HepG2 (cell line): ENCODE data around the gene ADGRG6. TPM values are rescaled to one million over a fixed set of nuclear protein-coding genes. Genes with fewer than 3 reads are reported as not detected.

ENCODE experiments used
- ATAC-seq: fragments of 200-7000 bp; cut with Tn5 transposase; 3 replicates; pipeline ENCODE4 v1.9.1; 2020; ENCODE audit warnings: mild to moderate bottlenecking, moderate library complexity
- BruUV-seq: library from RNA; stranded (reverse); fragments of 400-500 nt; replicated peaks from 2 replicates; lab custom pipeline; 2021; lab: Mats Ljungman, UMichigan
- CTCF ChIA-PET: fragments of 300-600 bp; formaldehyde crosslinking; extraction: SDS; loops from one replicate; lab custom pipeline; 2021; ENCODE audit warnings: low total read pairs, inconsistent platforms, low intra/inter-chr PET ratio; lab: Yijun Ruan, JAX
- POLR2A ChIA-PET: fragments of 350-600 bp; sonication (Branson Sonifier 250); formaldehyde crosslinking; loops from one replicate; lab custom pipeline; 2020; ENCODE audit warnings: antibody characterized with exemption, inconsistent platforms; lab: Yijun Ruan, JAX
- DNase-seq: peaks from one replicate; pipeline ENCODE4 v3.0.0-alpha.2; 2015; ENCODE audit warnings: low spot score
- FAIRE-seq: peaks from 3 replicates; lab custom pipeline; 2011; peaks lifted over from hg19 to GRCh38; lab: Jason Lieb, UNC
- H2AFZ ChIP-seq: one replicate; pipeline ENCODE4 v1.6.1; 2011; ENCODE audit warnings: low read length, inconsistent platforms
- H3K27ac ChIP-seq: fragments of 300-600 bp; 3 replicates; pipeline ENCODE4 v1.8.0; 2011; ENCODE audit warnings: mixed run types, mild to moderate bottlenecking, mixed read lengths, low read length, inconsistent platforms; ENCODE audit not compliant: insufficient read depth; ENCODE audit errors: extremely low read length
- H3K27me3 ChIP-seq, 2 experiments: fragments of 200-600 bp in 1 of 2; 2 replicates in 1 of 2; 3 replicates in 1 of 2; pipeline versions ENCODE4 v1.6.0 to v1.8.0; 2011; ENCODE audit warnings: low read length in 2 of 2, mild to moderate bottlenecking in 2 of 2, moderate library complexity in 2 of 2, inconsistent platforms in 1 of 2; ENCODE audit not compliant: insufficient read depth in 2 of 2, control insufficient read depth in 1 of 2
- H3K36me3 ChIP-seq, 2 experiments: fragments of 200-600 bp in 1 of 2; replicated peaks in 1 of 2; 2 replicates in 1 of 2; 3 replicates in 1 of 2; pipeline versions ENCODE4 v1.5.1 to v1.8.0; 2011; ENCODE audit warnings: low read length in 2 of 2, inconsistent platforms in 1 of 2; ENCODE audit not compliant: insufficient read depth in 2 of 2, control insufficient read depth in 1 of 2
- H3K4me1 ChIP-seq: 2 replicates; pipeline ENCODE4 v1.5.1; 2012; ENCODE audit warnings: low read length, inconsistent platforms; ENCODE audit not compliant: insufficient read depth
- H3K4me2 ChIP-seq: 2 replicates; pipeline ENCODE4 v1.6.0; 2011; ENCODE audit warnings: low read depth, low read length, inconsistent platforms
- H3K4me3 ChIP-seq, 3 experiments: fragments of 200-600 bp in 1 of 3; sonication (generic), shearing (Covaris generic) in 1 of 3; replicated peaks in 1 of 3; 2 replicates each; pipeline ENCODE4 v1.5.1; 2011 to 2016; ENCODE audit warnings: low read length in 3 of 3, inconsistent platforms in 2 of 3, low read depth in 2 of 3, mild to moderate bottlenecking in 2 of 3, control low read depth in 1 of 3, mixed read lengths in 1 of 3; ENCODE audit not compliant: insufficient read depth in 1 of 3
- H3K79me2 ChIP-seq: one replicate; pipeline ENCODE4 v1.6.1; 2011; ENCODE audit warnings: low read length, inconsistent platforms; ENCODE audit not compliant: insufficient read depth
- H3K9ac ChIP-seq: 2 replicates; pipeline ENCODE4 v1.6.0; 2011; ENCODE audit warnings: mild to moderate bottlenecking, low read depth, low read length, inconsistent platforms; ENCODE audit not compliant: insufficient read depth
- H3K9me3 ChIP-seq: 2 replicates; pipeline ENCODE4 v1.5.1; 2012; ENCODE audit warnings: mild to moderate bottlenecking, low read length
- H4K20me1 ChIP-seq: 2 replicates; pipeline ENCODE4 v1.6.0; 2011; ENCODE audit warnings: inconsistent platforms, mild to moderate bottlenecking, low read length, moderate library complexity; ENCODE audit not compliant: insufficient read depth
- ATF7 ChIP-seq, 2 experiments: fragments of 450-650 bp in 1 of 2; sonication (generic) in 1 of 2; formaldehyde crosslinking in 1 of 2; IDR thresholded peaks; 2 replicates each; pipeline versions ENCODE4 v1.4.0 to v1.6.1; 2016 to 2020; ENCODE audit warnings: antibody characterized with exemption in 1 of 2, mild to moderate bottlenecking in 1 of 2, missing genetic modification reagents in 1 of 2
- CREB1 ChIP-seq, 2 experiments: fragments of 450-650 bp in 1 of 2; IDR thresholded peaks; 2 replicates each; pipeline ENCODE4 v1.6.1; 2016 to 2017; ENCODE audit warnings: control low read depth in 1 of 2, mild to moderate bottlenecking in 1 of 2, missing compliant biosample characterization in 1 of 2, missing genetic modification characterization in 1 of 2
- FOXP1 ChIP-seq, 2 experiments: fragments of 450-650 bp in 1 of 2; IDR thresholded peaks; 2 replicates each; pipeline ENCODE4 v1.6.1; 2017 to 2018; ENCODE audit warnings: antibody characterized with exemption in 1 of 2
- HMG20A ChIP-seq: IDR thresholded peaks from 2 replicates; pipeline ENCODE4 v1.6.1; 2016; ENCODE audit warnings: borderline replicate concordance
- NAIF1 ChIP-seq: sonication (generic); formaldehyde crosslinking; IDR thresholded peaks from 2 replicates; pipeline ENCODE4 v1.5.0; 2020; ENCODE audit warnings: mild to moderate bottlenecking, missing genetic modification reagents, borderline replicate concordance
- SOX13 ChIP-seq, 3 experiments: fragments of 450-650 bp in 1 of 3; sonication (generic) in 1 of 3; formaldehyde crosslinking in 1 of 3; IDR thresholded peaks in 2 of 3; conservative IDR thresholded peaks in 1 of 3; 2 replicates each; pipeline versions ENCODE4 v1.5.0 to v1.6.1; 2016 to 2020; ENCODE audit warnings: antibody characterized with exemption in 1 of 3, mild to moderate bottlenecking in 1 of 3, missing compliant biosample characterization in 1 of 3, missing genetic modification reagents in 1 of 3, moderate library complexity in 1 of 3
- ZBTB8A ChIP-seq: sonication (generic); formaldehyde crosslinking; IDR thresholded peaks from 2 replicates; pipeline ENCODE4 v1.4.0; 2020; ENCODE audit warnings: mild to moderate bottlenecking, low read depth, missing genetic modification reagents, borderline replicate concordance
- ZNF264 ChIP-seq: sonication (generic); formaldehyde crosslinking; IDR thresholded peaks from 2 replicates; pipeline ENCODE4 v1.4.0; 2020; ENCODE audit warnings: missing genetic modification reagents
- ZSCAN20 ChIP-seq: sonication (generic); formaldehyde crosslinking; IDR thresholded peaks from 2 replicates; pipeline ENCODE4 v1.4.0; 2020; ENCODE audit warnings: missing genetic modification reagents, mild to moderate bottlenecking, borderline replicate concordance
- WGBS: methylation state at CpG from one replicate; pipeline ENCODE4 v1.1.6; 2017; ENCODE audit warnings: low lambda C conversion rate; 5-methylcytosine and 5-hydroxymethylcytosine counted together
- in situ Hi-C: cut with HindIII; loops from 2 replicates; pipeline ENCODE4 v1.10.0; 2017; ENCODE audit warnings: low pct_unique_long_range_greater_than_20kb; ENCODE audit not compliant: extremely low pct_ligation_motif_present
- intact Hi-C: fragments of 100-400 bp; cut with micrococcal nuclease; formaldehyde crosslinking; loops from one replicate; pipeline ENCODE4 v1.10.0; 2022; ENCODE audit not compliant: unreplicated experiment
- polyA plus RNA-seq, 8 experiments: library from polyadenylated mRNA; depleted of rRNA in 3 of 8; stranded (reverse) in 7 of 8; unstranded in 1 of 8; fragments of >200 nt; fragmentation: Illumina TruSeq in 4 of 8; extraction: Trizol in 4 of 8; gene quantifications; 2 replicates each; pipeline versions ENCODE4 v1.2.1 to v1.2.3, GENCODE V29; 2011 to 2016; ENCODE audit warnings: low read depth in 4 of 8, missing spikeins in 1 of 8, mixed read lengths in 1 of 8; ENCODE audit not compliant: insufficient read depth in 1 of 8
- total RNA-seq, 5 experiments: library from RNA; depleted of rRNA; stranded (reverse); fragments of >200 nt; fragmentation: Illumina TruSeq; extraction: Trizol; gene quantifications; 2 replicates each; pipeline ENCODE4 v1.2.3, GENCODE V29; 2016; ENCODE audit warnings: low read depth in 1 of 5
- TF ChIP-seq, protein P1 (sequence below): IDR thresholded peaks from 2 replicates; pipeline ENCODE4 v1.6.1; 2016
- TF ChIP-seq, protein P2 (sequence below): sonication (generic); formaldehyde crosslinking; IDR thresholded peaks from 2 replicates; pipeline ENCODE4 v1.5.0; 2020; ENCODE audit warnings: missing genetic modification reagents
- TF ChIP-seq, protein P3 (sequence below): IDR thresholded peaks from 2 replicates; pipeline ENCODE4 v1.4.0; 2020; ENCODE audit warnings: mild to moderate bottlenecking, missing genetic modification reagents
- TF ChIP-seq, protein P4 (sequence below): sonication (generic); formaldehyde crosslinking; IDR thresholded peaks from 2 replicates; pipeline ENCODE4 v1.4.0; 2020; ENCODE audit warnings: mild to moderate bottlenecking, low read depth, missing genetic modification reagents

Gene ADGRG6
- total and polyA plus RNA-seq, 2 of the 13 experiments (the other 11 are each of a cell fraction or from before 2014, with no cell fraction given) = 129 to 249 TPM

DNA sequence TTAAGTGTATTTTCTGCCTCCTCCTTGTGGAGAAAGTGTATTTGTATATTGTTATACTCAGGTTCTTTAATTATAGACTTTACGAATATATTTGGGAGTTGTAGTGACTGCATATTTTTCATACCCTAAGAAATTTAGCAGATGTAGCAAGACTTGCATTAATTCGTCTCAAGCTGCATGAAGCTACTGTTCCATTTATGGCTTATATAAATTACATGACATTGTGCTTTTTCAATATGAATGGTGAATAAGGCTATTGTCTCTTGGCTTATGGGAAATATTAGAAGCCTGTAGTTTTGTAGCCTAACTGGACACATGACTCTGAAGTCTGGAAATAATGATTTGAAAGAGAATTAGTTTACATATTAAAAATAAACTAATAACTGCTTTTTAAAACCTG, 2.4 kb downstream of the ADGRG6 start (continued):
- TF ChIP-seq, protein P1, sequence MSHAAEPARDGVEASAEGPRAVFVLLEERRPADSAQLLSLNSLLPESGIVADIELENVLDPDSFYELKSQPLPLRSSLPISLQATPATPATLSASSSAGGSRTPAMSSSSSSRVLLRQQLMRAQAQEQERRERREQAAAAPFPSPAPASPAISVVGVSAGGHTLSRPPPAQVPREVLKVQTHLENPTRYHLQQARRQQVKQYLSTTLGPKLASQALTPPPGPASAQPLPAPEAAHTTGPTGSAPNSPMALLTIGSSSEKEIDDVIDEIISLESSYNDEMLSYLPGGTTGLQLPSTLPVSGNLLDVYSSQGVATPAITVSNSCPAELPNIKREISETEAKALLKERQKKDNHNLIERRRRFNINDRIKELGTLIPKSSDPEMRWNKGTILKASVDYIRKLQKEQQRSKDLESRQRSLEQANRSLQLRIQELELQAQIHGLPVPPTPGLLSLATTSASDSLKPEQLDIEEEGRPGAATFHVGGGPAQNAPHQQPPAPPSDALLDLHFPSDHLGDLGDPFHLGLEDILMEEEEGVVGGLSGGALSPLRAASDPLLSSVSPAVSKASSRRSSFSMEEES = no peak
- no peak for TF ChIP-seq ZBTB8A (CRISPR knock-in tag)
- TF ChIP-seq SOX13 (IDR thresholded peaks at IDR 0.05) = no peak
- 0 out of 4 replicates have a peak, but pooled peaks of 1 of the 2 experiments have one; percentile 9 for TF ChIP-seq SOX13 (CRISPR knock-in tag; conservative IDR thresholded peaks at IDR 0.05 in 1 of 2, IDR thresholded peaks at IDR 0.05 in 1 of 2)

DNA sequence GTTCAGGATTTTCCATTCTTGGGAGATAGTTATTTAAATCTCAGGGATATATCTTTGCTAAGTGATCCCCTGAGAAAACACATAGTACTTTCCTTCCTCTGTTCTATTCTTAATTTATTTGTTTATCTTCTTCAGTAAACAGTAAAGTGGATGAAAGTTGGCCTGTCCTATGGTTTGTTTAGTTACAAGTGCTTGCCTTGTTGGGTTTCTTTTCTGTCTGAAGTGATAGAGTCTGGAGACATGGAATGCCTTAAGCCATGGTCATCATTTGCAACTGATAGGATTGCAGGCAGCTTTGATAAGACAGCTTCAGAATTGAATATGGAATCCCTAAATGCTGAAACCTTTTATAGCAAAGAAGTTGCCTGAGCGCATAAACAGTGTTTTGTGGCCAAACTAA, 4.9 kb downstream of the ADGRG6 start:
- POLR2A ChIA-PET = interaction anchor here (1.0 to 2.0 kb wide), 3 partner anchors 24 to 71 kb away, joined by 3 to 10 read pairs (median 5); no protein-coding TSS in a partner anchor
- in situ Hi-C loops (no loop called here), intact Hi-C loops (no loop called here)
- peak overlapping the region; percentile 38 to 95 (median 93); a peak in 5 of 6 replicates for H3K4me3 ChIP-seq
- no peak for ATAC-seq
- CTCF ChIA-PET = no interaction called here
- H3K9ac ChIP-seq = peak overlapping the region; percentile 37; the same call in 1 of the 2 replicates
- H2AFZ ChIP-seq = no peak overlapping the region
- peaks cover 99% of the 10 kb centered on the region for H3K79me2 ChIP-seq
- H3K36me3 ChIP-seq = peaks cover 6 to 23% of the 10 kb centered on the region in 2 experiments
- no peaks in the 10 kb centered on the region for H3K9me3 ChIP-seq
- peak overlapping the region; percentile 89 for H3K4me2 ChIP-seq
- no peak for FAIRE-seq
- no TSS peak for BruUV-seq
- H3K27me3 ChIP-seq = no peaks in the 10 kb centered on the region; a peak in 1 of 5 replicates
- 100% methylated on average over 1 of the region's 1 CpG for WGBS
- DNase-seq = peak; percentile 29
- peaks cover 25% of the 10 kb centered on the region for H4K20me1 ChIP-seq
- peak overlapping the region; percentile 18 for H3K27ac ChIP-seq
- H3K4me1 ChIP-seq = peaks cover 72% of the 10 kb centered on the region
- TF ChIP-seq ZNF264 (CRISPR knock-in tag) (no peak), ZSCAN20 (CRISPR knock-in tag) (no peak), NAIF1 (CRISPR knock-in tag) (no peak), HMG20A (peak; percentile 24; the same call in 1 of the 2 replicates), CREB1 (IDR thresholded peaks at IDR 0.05) (no peak), CREB1 (CRISPR knock-in tag; IDR thresholded peaks at IDR 0.05) (peak; percentile 21; the same call in 1 of the 2 replicates), ATF7 (IDR thresholded peaks at IDR 0.05) (no peak), ATF7 (CRISPR knock-in tag; IDR thresholded peaks at IDR 0.05) (no peak), FOXP1 (IDR thresholded peaks at IDR 0.05) (no peak), FOXP1 (CRISPR knock-in tag; IDR thresholded peaks at IDR 0.05) (peak; percentile 68)
- TF ChIP-seq, protein P2, sequence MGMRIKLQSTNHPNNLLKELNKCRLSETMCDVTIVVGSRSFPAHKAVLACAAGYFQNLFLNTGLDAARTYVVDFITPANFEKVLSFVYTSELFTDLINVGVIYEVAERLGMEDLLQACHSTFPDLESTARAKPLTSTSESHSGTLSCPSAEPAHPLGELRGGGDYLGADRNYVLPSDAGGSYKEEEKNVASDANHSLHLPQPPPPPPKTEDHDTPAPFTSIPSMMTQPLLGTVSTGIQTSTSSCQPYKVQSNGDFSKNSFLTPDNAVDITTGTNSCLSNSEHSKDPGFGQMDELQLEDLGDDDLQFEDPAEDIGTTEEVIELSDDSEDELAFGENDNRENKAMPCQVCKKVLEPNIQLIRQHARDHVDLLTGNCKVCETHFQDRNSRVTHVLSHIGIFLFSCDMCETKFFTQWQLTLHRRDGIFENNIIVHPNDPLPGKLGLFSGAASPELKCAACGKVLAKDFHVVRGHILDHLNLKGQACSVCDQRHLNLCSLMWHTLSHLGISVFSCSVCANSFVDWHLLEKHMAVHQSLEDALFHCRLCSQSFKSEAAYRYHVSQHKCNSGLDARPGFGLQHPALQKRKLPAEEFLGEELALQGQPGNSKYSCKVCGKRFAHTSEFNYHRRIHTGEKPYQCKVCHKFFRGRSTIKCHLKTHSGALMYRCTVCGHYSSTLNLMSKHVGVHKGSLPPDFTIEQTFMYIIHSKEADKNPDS (CRISPR knock-in tag) = no peak
- TF ChIP-seq, protein P3, sequence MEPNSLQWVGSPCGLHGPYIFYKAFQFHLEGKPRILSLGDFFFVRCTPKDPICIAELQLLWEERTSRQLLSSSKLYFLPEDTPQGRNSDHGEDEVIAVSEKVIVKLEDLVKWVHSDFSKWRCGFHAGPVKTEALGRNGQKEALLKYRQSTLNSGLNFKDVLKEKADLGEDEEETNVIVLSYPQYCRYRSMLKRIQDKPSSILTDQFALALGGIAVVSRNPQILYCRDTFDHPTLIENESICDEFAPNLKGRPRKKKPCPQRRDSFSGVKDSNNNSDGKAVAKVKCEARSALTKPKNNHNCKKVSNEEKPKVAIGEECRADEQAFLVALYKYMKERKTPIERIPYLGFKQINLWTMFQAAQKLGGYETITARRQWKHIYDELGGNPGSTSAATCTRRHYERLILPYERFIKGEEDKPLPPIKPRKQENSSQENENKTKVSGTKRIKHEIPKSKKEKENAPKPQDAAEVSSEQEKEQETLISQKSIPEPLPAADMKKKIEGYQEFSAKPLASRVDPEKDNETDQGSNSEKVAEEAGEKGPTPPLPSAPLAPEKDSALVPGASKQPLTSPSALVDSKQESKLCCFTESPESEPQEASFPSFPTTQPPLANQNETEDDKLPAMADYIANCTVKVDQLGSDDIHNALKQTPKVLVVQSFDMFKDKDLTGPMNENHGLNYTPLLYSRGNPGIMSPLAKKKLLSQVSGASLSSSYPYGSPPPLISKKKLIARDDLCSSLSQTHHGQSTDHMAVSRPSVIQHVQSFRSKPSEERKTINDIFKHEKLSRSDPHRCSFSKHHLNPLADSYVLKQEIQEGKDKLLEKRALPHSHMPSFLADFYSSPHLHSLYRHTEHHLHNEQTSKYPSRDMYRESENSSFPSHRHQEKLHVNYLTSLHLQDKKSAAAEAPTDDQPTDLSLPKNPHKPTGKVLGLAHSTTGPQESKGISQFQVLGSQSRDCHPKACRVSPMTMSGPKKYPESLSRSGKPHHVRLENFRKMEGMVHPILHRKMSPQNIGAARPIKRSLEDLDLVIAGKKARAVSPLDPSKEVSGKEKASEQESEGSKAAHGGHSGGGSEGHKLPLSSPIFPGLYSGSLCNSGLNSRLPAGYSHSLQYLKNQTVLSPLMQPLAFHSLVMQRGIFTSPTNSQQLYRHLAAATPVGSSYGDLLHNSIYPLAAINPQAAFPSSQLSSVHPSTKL = peak; percentile 47; the same call in 1 of the 2 replicates
- TF ChIP-seq, protein P4, sequence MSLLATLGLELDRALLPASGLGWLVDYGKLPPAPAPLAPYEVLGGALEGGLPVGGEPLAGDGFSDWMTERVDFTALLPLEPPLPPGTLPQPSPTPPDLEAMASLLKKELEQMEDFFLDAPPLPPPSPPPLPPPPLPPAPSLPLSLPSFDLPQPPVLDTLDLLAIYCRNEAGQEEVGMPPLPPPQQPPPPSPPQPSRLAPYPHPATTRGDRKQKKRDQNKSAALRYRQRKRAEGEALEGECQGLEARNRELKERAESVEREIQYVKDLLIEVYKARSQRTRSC = no peak
